GM10847 (cell line): ENCODE data around the gene WDR45.

ENCODE experiments used
- POLR2A ChIP-seq: IDR thresholded peaks from 2 replicates; pipeline ENCODE4 v1.6.1; 2011; ENCODE audit not compliant: insufficient read length; ENCODE audit errors: extremely low read depth

Gene WDR45

DNA sequence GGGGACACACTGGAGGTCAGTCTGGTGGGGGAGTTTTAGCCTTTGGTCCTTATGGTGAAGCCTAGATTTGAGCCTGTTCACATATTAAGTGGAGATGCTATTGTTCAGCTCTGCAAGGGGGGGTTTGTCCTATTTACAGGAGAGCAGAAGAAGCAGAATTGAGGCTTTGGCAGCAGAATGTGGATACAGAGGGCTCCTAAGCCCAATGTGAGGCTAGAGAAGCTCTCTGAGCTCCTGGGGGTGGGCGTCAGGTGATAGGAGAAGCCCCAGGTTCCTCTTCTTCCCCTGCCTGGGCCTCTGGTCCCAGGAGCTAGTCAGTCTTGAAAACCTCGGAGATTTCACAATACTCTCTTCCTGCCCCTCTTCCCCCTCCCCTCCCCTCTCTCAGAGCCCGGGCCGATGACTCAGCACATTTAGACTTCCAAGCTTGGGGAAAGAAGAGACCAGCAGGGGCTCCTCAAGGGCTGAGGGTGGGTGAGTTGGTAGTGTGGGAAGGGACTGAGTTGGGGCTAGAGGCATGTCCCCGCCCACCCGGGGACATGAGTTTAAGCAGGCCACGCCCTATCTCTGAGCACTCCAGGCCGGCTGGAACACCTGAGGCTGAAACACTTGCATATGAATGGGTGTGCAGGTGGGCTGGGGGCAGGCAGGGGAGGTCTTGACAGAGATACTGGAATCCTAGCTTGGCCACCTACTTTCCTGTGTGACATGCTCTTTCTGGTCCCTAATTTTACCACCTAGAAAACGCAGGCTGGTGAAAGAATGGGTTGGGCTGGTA lies 39.9 kb downstream of the WDR45 start:
- no peak for TF ChIP-seq POLR2A

DNA sequence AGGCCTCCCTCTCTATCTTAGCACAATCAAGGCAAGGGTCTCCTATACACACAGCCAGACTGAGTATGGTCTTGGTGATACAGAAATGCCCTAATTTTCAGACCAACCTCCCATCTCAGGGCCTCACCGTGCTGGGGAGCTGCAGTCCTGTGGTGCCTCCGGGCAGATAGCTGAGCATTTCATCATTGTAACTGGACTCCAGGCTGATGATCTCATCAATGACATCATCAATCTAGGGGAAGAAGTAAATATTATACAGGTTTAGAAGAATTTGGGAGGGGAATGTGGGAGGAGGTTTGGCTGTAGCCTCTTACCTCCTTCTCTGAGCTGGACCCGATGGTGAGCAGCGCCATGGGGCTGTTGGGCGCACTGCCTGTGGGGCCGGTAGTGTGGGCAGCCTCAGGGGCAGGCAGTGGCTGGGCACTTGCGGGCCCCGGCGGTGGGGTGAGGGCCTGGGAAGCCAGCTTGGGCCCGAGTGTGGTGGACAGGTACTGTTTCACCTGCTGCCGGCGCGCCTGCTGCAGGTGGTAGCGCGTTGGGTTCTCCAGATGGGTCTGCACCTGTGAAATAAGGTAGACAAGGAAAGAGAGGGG lies 41.7 kb downstream of the WDR45 start:
- TF ChIP-seq POLR2A = no peak

DNA sequence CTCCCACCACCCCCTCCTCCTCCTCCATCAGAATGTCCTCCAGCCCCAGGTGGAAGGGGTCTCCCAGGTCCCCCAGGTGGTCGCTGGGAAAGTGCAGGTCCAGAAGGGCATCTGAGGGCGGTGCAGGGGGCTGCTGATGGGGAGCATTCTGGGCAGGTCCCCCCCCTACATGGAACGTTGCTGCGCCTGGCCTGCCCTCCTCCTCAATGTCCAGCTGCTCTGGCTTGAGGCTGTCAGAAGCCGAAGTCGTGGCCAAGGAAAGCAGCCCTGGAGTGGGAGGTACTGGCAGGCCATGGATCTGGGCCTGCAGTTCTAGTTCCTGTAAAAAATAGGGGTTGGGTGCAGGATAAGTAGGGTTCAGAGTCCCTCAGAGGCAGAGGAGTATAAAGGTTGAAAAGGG lies 49.4 kb downstream of the WDR45 start:
- no peak for TF ChIP-seq POLR2A

DNA sequence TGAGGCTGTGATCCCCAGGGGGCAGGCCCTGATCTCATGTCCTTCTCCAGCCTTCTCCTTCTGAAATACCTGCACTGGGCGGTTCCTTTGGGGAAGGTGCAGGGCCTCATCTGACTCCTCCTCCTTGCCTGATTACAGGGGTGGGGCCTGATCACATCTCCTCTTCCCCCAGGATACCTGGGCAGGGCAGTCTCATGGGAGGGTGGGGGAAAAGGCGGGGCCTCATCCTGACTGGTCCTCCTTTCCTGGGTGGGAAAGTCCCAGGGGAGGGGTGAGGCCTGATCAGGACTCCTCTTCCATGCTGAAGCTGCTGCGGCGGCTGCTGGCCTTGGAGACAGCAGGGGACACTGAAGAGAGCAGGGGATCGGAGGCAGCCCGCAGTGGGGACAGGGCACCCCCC lies 49.8 kb downstream of the WDR45 start:
- no peak for TF ChIP-seq POLR2A
